ENCODE results near the gene C9orf72.

C9orf72 gene

GRCh38 chr9:27563738-27564430 lies 9.4 kb downstream of the C9orf72 start:
- Histone ChIP-seq H3K4me1 (ENCODE audit: control insufficient read depth, insufficient read depth, low read length) (no peaks in the 10 kb centered on the region), H3K9me3 (ENCODE audit: control insufficient read depth, low read length) (no peaks in the 10 kb centered on the region), H3K27ac (ENCODE audit: insufficient read depth, low read depth, low read length, poor library complexity, severe bottlenecking) (no peak overlapping the region), H3K4me3 (ENCODE audit: insufficient read depth, low read depth, low read length) (no peak overlapping the region), H3K36me3 (ENCODE audit: control insufficient read depth, insufficient read depth, low read length) (peaks cover 12% of the 10 kb centered on the region), H3K27me3 (ENCODE audit: control insufficient read depth, insufficient read depth, low read length, poor library complexity, severe bottlenecking) (no peaks in the 10 kb centered on the region)
- WGBS, 2 experiments: 94 to 99% methylated on average over 2 to 4 of the region's 4 CpGs

DNA sequence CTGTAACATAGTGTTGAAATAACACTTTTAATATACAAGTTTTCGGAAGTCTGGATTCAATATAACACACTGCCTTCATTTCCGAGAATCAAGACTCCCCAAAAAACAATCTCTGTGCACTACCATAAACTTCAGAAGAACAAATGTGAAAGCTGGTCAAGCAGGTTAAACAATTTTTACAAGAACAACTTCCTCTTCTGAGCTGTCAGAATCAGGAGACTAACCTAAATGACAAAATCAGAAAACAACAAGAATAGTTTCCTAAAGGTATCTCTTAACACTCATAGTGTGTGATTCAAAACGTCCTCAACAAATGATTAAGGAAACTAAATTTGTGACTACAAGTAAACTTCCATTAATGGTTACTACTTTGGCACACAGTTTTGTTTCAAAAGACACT lies 11.6 kb downstream of the C9orf72 start:
- Histone ChIP-seq H3K27me3 (ENCODE audit: control insufficient read depth, insufficient read depth, low read length, poor library complexity, severe bottlenecking) (no peaks in the 10 kb centered on the region), H3K4me1 (ENCODE audit: control insufficient read depth, insufficient read depth, low read length) (no peaks in the 10 kb centered on the region), H3K27ac (ENCODE audit: insufficient read depth, low read depth, low read length, poor library complexity, severe bottlenecking) (no peak overlapping the region), H3K9me3 (ENCODE audit: control insufficient read depth, low read length) (no peaks in the 10 kb centered on the region), H3K4me3 (ENCODE audit: insufficient read depth, low read depth, low read length) (no peak overlapping the region), H3K36me3 (ENCODE audit: control insufficient read depth, insufficient read depth, low read length) (peaks cover 18% of the 10 kb centered on the region)
- WGBS, 2 experiments: 92 to 94% methylated on average over 3 of the region's 3 CpGs

DNA sequence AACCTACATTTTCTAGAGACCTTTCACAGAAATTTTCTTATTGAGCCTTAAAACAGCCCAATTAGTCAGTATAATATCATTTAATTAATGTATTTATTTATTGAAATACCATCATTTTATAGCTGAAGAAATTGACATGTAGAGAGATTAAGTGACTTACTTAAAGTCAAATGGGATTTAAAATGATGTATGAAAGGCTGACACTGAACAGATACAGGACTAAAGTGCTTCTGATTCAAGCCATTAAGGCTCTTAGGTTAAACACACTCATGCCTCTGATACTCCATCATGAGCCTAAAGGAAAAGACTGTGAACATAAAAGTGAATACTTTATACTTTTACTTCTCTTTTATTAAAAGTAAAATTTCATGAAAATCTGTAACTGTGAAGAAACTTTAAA lies 12.8 kb downstream of the C9orf72 start:
- no peaks in the 10 kb centered on the region for H3K4me1 ChIP-seq (ENCODE audit: control insufficient read depth, insufficient read depth, low read length)
- H3K36me3 ChIP-seq (ENCODE audit: control insufficient read depth, insufficient read depth, low read length): peaks cover 23% of the 10 kb centered on the region
- H3K27ac ChIP-seq (ENCODE audit: insufficient read depth, low read depth, low read length, poor library complexity, severe bottlenecking): no peak overlapping the region
- H3K27me3 ChIP-seq (ENCODE audit: control insufficient read depth, insufficient read depth, low read length, poor library complexity, severe bottlenecking): no peaks in the 10 kb centered on the region
- H3K9me3 ChIP-seq (ENCODE audit: control insufficient read depth, low read length): no peaks in the 10 kb centered on the region
- H3K4me3 ChIP-seq (ENCODE audit: insufficient read depth, low read depth, low read length): no peak overlapping the region

DNA sequence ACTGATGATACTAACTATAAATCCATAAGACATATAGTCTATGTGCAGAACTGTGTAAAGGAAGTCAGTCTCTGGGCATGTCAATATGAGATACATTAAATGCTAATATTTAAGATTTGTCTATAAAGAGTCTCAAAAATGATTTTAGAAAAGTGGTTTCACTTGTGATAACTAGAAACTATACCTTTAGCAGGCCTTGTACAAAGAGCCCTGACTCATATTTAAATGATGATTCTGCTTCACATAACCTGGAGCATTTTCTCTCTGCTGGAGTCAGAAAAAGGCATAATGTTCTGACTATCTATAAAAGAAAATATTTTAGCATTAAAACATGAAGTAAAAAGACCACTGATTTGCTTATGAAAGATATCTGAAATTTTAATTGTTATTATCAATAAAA lies 15.0 kb downstream of the C9orf72 start:
- peaks cover 37% of the 10 kb centered on the region for H3K36me3 ChIP-seq (ENCODE audit: control insufficient read depth, insufficient read depth, low read length)
- H3K4me3 ChIP-seq (ENCODE audit: insufficient read depth, low read depth, low read length): no peak overlapping the region
- no peaks in the 10 kb centered on the region for H3K27me3 ChIP-seq (ENCODE audit: control insufficient read depth, insufficient read depth, low read length, poor library complexity, severe bottlenecking)
- no peaks in the 10 kb centered on the region for H3K4me1 ChIP-seq (ENCODE audit: control insufficient read depth, insufficient read depth, low read length)
- H3K27ac ChIP-seq (ENCODE audit: insufficient read depth, low read depth, low read length, poor library complexity, severe bottlenecking): no peak overlapping the region
- H3K9me3 ChIP-seq (ENCODE audit: control insufficient read depth, low read length): no peaks in the 10 kb centered on the region

GRCh38 chr9:27556470-27556869 lies 16.8 kb downstream of the C9orf72 start:
- no peak overlapping the region for H3K4me3 ChIP-seq (ENCODE audit: insufficient read depth, low read depth, low read length)
- H3K27me3 ChIP-seq (ENCODE audit: control insufficient read depth, insufficient read depth, low read length, poor library complexity, severe bottlenecking): no peaks in the 10 kb centered on the region
- no peaks in the 10 kb centered on the region for H3K9me3 ChIP-seq (ENCODE audit: control insufficient read depth, low read length)
- 96% methylated on average over 7 to 8 of the region's 8 CpGs for WGBS, 2 experiments
- H3K27ac ChIP-seq (ENCODE audit: insufficient read depth, low read depth, low read length, poor library complexity, severe bottlenecking): no peak overlapping the region
- no peaks in the 10 kb centered on the region for H3K4me1 ChIP-seq (ENCODE audit: control insufficient read depth, insufficient read depth, low read length)
- H3K36me3 ChIP-seq (ENCODE audit: control insufficient read depth, insufficient read depth, low read length): peaks cover 29% of the 10 kb centered on the region

- Histone ChIP-seq H3K9me3 (ENCODE audit: control insufficient read depth, low read length) (no peaks in the 10 kb centered on the region), H3K4me3 (ENCODE audit: insufficient read depth, low read depth, low read length) (no peak overlapping the region), H3K36me3 (ENCODE audit: control insufficient read depth, insufficient read depth, low read length) (peaks cover 32% of the 10 kb centered on the region), H3K4me1 (ENCODE audit: control insufficient read depth, insufficient read depth, low read length) (no peaks in the 10 kb centered on the region), H3K27ac (ENCODE audit: insufficient read depth, low read depth, low read length, poor library complexity, severe bottlenecking) (no peak overlapping the region), H3K27me3 (ENCODE audit: control insufficient read depth, insufficient read depth, low read length, poor library complexity, severe bottlenecking) (no peaks in the 10 kb centered on the region)
- WGBS, 2 experiments: 100% methylated on average over 1 of the region's 1 CpG
Observed at GRCh38 chr9:27554712-27555111, 18.6 kb downstream of the C9orf72 start.

DNA sequence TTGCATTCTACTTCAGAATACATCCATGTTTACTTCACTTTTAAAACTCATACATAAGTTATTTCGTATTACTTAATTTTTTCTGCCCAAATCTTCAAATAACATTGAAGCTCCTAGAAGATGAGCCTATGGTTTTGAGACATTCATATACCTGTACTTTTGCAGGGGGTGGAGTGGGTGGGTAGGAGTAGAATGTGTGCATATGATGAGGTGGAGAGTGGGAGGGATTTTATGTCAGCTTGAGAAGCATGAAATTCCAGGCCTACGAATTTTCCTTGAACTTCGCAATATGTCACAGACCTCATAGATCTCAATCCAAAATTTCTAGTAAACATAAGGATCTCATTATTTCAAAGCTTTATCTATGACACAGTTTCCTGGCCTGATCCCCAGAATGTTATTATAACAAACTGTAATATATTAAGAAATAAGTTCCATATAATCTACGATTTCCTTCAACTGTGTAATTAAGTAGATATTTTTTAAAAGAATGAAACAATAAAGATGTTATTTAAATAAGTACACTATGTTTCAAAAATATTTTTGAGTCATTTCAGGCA lies 24.0 kb downstream of the C9orf72 start:
- 97 to 99% methylated on average over 3 of the region's 4 CpGs for WGBS, 2 experiments
- Histone ChIP-seq H3K4me3 (ENCODE audit: insufficient read depth, low read depth, low read length) (no peak overlapping the region), H3K27ac (ENCODE audit: insufficient read depth, low read depth, low read length, poor library complexity, severe bottlenecking) (no peak overlapping the region), H3K4me1 (ENCODE audit: control insufficient read depth, insufficient read depth, low read length) (no peaks in the 10 kb centered on the region), H3K36me3 (ENCODE audit: control insufficient read depth, insufficient read depth, low read length) (peaks cover 17% of the 10 kb centered on the region), H3K27me3 (ENCODE audit: control insufficient read depth, insufficient read depth, low read length, poor library complexity, severe bottlenecking) (no peaks in the 10 kb centered on the region), H3K9me3 (ENCODE audit: control insufficient read depth, low read length) (no peaks in the 10 kb centered on the region)

DNA sequence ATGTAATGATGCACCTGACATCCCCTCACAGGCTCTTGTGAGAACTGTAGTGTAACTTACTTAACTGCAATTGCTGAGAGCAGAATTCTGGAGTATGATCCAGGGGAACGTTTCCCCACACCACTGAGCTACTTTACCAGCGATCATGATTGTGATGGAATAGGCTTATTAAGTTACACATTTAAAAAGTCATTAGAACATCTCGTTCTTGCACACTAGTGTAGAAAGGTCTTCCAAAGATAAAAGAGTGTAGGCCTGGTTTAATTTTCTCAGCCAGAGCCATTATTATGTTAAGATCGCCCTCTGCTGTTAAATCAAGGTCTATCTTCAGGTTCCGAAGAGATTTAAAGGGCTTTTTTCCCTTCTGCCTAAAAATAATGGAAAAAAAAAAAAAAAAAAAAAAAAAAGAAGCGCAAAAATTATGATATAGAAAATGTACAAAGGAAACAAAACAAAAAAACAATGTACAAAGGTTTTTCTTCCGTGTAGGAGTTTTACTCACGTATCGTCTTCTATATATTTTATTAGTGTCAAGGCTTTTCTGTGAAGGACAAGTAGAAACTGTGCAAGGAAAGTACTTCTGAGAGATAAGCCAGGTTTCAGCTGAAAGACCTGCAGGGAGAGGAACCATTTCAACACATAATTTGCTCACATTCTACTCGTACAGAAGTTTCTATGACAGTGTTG lies 25.1 kb downstream of the C9orf72 start:
- Histone ChIP-seq H3K27ac (ENCODE audit: insufficient read depth, low read depth, low read length, poor library complexity, severe bottlenecking) (no peak overlapping the region), H3K4me1 (ENCODE audit: control insufficient read depth, insufficient read depth, low read length) (no peaks in the 10 kb centered on the region), H3K9me3 (ENCODE audit: control insufficient read depth, low read length) (no peaks in the 10 kb centered on the region), H3K4me3 (ENCODE audit: insufficient read depth, low read depth, low read length) (no peak overlapping the region), H3K36me3 (ENCODE audit: control insufficient read depth, insufficient read depth, low read length) (peaks cover 14% of the 10 kb centered on the region), H3K27me3 (ENCODE audit: control insufficient read depth, insufficient read depth, low read length, poor library complexity, severe bottlenecking) (no peaks in the 10 kb centered on the region)
- 48 to 72% methylated on average over 3 to 7 of the region's 10 CpGs for WGBS, 2 experiments

DNA sequence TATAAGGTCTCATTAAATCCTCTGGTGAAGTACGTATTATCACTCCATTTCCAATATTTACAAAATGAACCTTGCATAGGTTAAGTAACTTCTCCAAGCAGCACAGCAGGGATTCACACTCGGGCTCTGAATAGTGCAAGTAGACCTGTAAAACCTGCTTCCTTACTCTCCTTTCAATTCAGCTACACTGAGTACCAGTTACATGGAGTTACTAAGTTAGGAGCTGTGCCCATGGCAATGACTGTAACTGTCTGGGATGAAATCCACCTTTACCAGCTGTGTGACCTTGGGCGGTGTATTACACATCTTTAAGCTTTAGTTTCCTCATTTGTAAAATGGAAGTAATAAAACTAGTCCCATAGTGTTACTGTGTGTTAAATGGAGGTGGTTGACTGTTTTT lies 27.8 kb downstream of the C9orf72 start:
- WGBS, 2 experiments: 91 to 94% methylated on average over 3 of the region's 3 CpGs
- Histone ChIP-seq H3K27ac (ENCODE audit: insufficient read depth, low read depth, low read length, poor library complexity, severe bottlenecking) (no peak overlapping the region), H3K9me3 (ENCODE audit: control insufficient read depth, low read length) (no peaks in the 10 kb centered on the region), H3K4me3 (ENCODE audit: insufficient read depth, low read depth, low read length) (no peak overlapping the region), H3K4me1 (ENCODE audit: control insufficient read depth, insufficient read depth, low read length) (no peaks in the 10 kb centered on the region), H3K27me3 (ENCODE audit: control insufficient read depth, insufficient read depth, low read length, poor library complexity, severe bottlenecking) (no peaks in the 10 kb centered on the region), H3K36me3 (ENCODE audit: control insufficient read depth, insufficient read depth, low read length) (peaks cover 8% of the 10 kb centered on the region)

DNA sequence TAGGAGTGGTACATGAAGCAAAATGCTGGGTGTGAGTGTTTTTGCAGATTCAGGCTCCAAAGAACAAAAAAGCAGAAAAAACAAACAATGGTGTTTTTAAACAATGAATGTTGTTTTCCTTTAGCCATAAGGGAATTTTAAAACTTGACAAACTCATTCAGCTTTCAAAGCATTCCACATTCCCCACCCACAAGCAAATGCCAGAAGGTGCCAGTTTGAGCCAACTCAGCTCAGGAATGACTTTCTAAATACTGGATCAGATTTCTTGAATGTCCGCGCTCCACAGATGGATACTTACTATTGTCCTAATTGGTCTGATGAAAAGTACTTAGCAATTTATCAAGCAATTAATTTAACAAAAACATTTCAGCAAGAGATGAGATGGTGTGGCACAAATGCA lies 30.8 kb downstream of the C9orf72 start:
- peaks cover 8% of the 10 kb centered on the region for H3K4me1 ChIP-seq (ENCODE audit: control insufficient read depth, insufficient read depth, low read length)
- H3K27ac ChIP-seq (ENCODE audit: insufficient read depth, low read depth, low read length, poor library complexity, severe bottlenecking): no peak overlapping the region
- 78 to 100% methylated on average over 2 of the region's 2 CpGs for WGBS, 2 experiments

More for the DNA sequence above, 30.8 kb downstream of the C9orf72 start:
- Histone ChIP-seq H3K4me3 (ENCODE audit: insufficient read depth, low read depth, low read length) (no peak overlapping the region), H3K27me3 (ENCODE audit: control insufficient read depth, insufficient read depth, low read length, poor library complexity, severe bottlenecking) (no peaks in the 10 kb centered on the region), H3K9me3 (ENCODE audit: control insufficient read depth, low read length) (no peaks in the 10 kb centered on the region), H3K36me3 (ENCODE audit: control insufficient read depth, insufficient read depth, low read length) (peaks cover 8% of the 10 kb centered on the region)

All from ectodermal cell (in vitro differentiated cells).